Vagina (tissue), 2 donors: Measurements from ENCODE around the gene BCKDHA. TPM values are rescaled to one million over a fixed set of nuclear protein-coding genes. Genes with fewer than 3 reads are reported as not detected.
"Not testable (repeated sequence)": the region's sequence is repeated elsewhere in the genome, so short reads cannot be mapped to it uniquely, and the experiment has no call there.

ENCODE experiments used
- DNase-seq, 2 donors: peaks; one replicate each; pipeline ENCODE4 v3.0.0-alpha.2; 2017; ENCODE audit errors: extremely low spot score in 2 of 2
- H3K27ac ChIP-seq: fragments of 200-600 bp; sonication (generic); one replicate; pipeline ENCODE4 v1.5.1; 2019
- H3K27me3 ChIP-seq: fragments of 200-600 bp; sonication (generic); one replicate; pipeline ENCODE4 v1.5.1; 2019
- H3K36me3 ChIP-seq, 2 donors: fragments of 200-600 bp; sonication (generic); one replicate each; pipeline ENCODE4 v1.5.1; 2017 to 2019
- H3K4me1 ChIP-seq: fragments of 200-600 bp; sonication (generic); one replicate; pipeline ENCODE4 v1.5.1; 2019
- H3K4me3 ChIP-seq, 2 donors: fragments of 200-600 bp; sonication (generic); 1 replicate in 1 of 2; 2 replicates in 1 of 2; pipeline ENCODE4 v1.5.1; 2016 to 2019
- H3K9me3 ChIP-seq: fragments of 200-600 bp; sonication (generic); one replicate; pipeline ENCODE4 v1.5.1; 2019
- CTCF ChIP-seq, 3 experiments: fragments of 450-650 bp in 2 of 3; fragments of 200-600 bp in 1 of 3; sonication (generic) in 1 of 3; IDR thresholded peaks; one replicate each; pipeline ENCODE4 v1.5.1; 2017 to 2019; ENCODE audit warnings: antibody characterized with exemption in 3 of 3, mild to moderate bottlenecking in 2 of 3, moderate library complexity in 2 of 3
- POLR2A ChIP-seq, 2 donors: fragments of 450-650 bp; IDR thresholded peaks; one replicate each; pipeline ENCODE4 v1.6.1; 2017; ENCODE audit warnings: antibody characterized with exemption in 2 of 2, mild to moderate bottlenecking in 2 of 2, moderate library complexity in 2 of 2
- POLR2AphosphoS5 ChIP-seq, 2 donors: sonication (generic); formaldehyde crosslinking; IDR thresholded peaks; one replicate each; pipeline ENCODE4 v1.9.0; 2017; ENCODE audit warnings: antibody characterized with exemption in 2 of 2, mild to moderate bottlenecking in 2 of 2, low read depth in 1 of 2; ENCODE audit not compliant: insufficient read depth in 1 of 2
- intact Hi-C: fragments of 100-400 bp; cut with DNase I; formaldehyde crosslinking; loops from one replicate; pipeline ENCODE4 v1.15.1; 2023
- total RNA-seq: library from RNA; depleted of rRNA; stranded (reverse); fragments of >200 nt; gene quantifications from one replicate; pipeline ENCODE4 v1.2.3, GENCODE V29; 2016

BCKDHA gene
- total RNA-seq, 1 donor from 2014 or later: 68.5 TPM

- Histone ChIP-seq H3K9me3 (no peaks in the 10 kb centered on the region), H3K27ac (peak overlapping the region; percentile 90), H3K36me3 (peaks cover 0 to 38% of the 10 kb centered on the region in 2 donors), H3K27me3 (no peaks in the 10 kb centered on the region), H3K4me3 (peak overlapping the region; percentile 54 to 61), H3K4me1 (peaks cover 46% of the 10 kb centered on the region)
- intact Hi-C loops: no loop called here
- no peak for TF ChIP-seq POLR2AphosphoS5 (IDR thresholded peaks at IDR 0.05; ENCODE audit: insufficient read depth in 1 of 2, low read depth in 1 of 2)
- TF ChIP-seq CTCF (IDR thresholded peaks at IDR 0.05): no peak
- no peak for TF ChIP-seq POLR2A (IDR thresholded peaks at IDR 0.05)
- DNase-seq: no peak
These were observed 30.9 kb downstream of the BCKDHA start for GRCh38 chr19:41428481-41428859.

- no peak for DNase-seq
- no peak overlapping the region for H3K4me3 ChIP-seq
- peaks cover 0 to 21% of the 10 kb centered on the region in 2 donors for H3K36me3 ChIP-seq
- intact Hi-C loops: no loop called here
- H3K27ac ChIP-seq: no peak overlapping the region
- H3K4me1 ChIP-seq: peaks cover 30% of the 10 kb centered on the region
- TF ChIP-seq POLR2A (IDR thresholded peaks at IDR 0.05) (no peak), CTCF (IDR thresholded peaks at IDR 0.05) (no peak), POLR2AphosphoS5 (IDR thresholded peaks at IDR 0.05; ENCODE audit: insufficient read depth in 1 of 2, low read depth in 1 of 2) (no peak)
- H3K27me3 ChIP-seq: no peaks in the 10 kb centered on the region
- no peaks in the 10 kb centered on the region for H3K9me3 ChIP-seq
These were observed 33.3 kb downstream of the BCKDHA start for GRCh38 chr19:41430922-41431321.

- intact Hi-C loops: no loop called here
- Histone ChIP-seq H3K9me3 (no peaks in the 10 kb centered on the region), H3K27ac (no peak overlapping the region), H3K4me1 (peaks cover 22% of the 10 kb centered on the region), H3K36me3 (peaks cover 0 to 21% of the 10 kb centered on the region in 2 donors), H3K27me3 (no peaks in the 10 kb centered on the region), H3K4me3 (no peak overlapping the region)
- TF ChIP-seq POLR2A (IDR thresholded peaks at IDR 0.05) (no peak), CTCF (IDR thresholded peaks at IDR 0.05) (peak in 1 of 3 experiments; percentile 10)
- no peak for DNase-seq
These were observed 34.1 kb downstream of the BCKDHA start for GRCh38 chr19:41431426-41432386.

GRCh38 chr19:41433171-41433570 lies 35.6 kb downstream of the BCKDHA start:
- no peaks in the 10 kb centered on the region for H3K27me3 ChIP-seq
- H3K4me1 ChIP-seq: peaks cover 12% of the 10 kb centered on the region
- DNase-seq: no peak
- no peak overlapping the region for H3K4me3 ChIP-seq
- intact Hi-C loops: no loop called here
- no peak overlapping the region for H3K27ac ChIP-seq
- H3K36me3 ChIP-seq: peaks cover 0 to 21% of the 10 kb centered on the region in 2 donors
- TF ChIP-seq POLR2AphosphoS5 (IDR thresholded peaks at IDR 0.05; ENCODE audit: insufficient read depth in 1 of 2, low read depth in 1 of 2) (no peak), CTCF (IDR thresholded peaks at IDR 0.05) (no peak), POLR2A (IDR thresholded peaks at IDR 0.05) (no peak)
- no peaks in the 10 kb centered on the region for H3K9me3 ChIP-seq

- DNase-seq: no peak
- intact Hi-C loops: no loop called here
- Histone ChIP-seq H3K4me3 (no peak overlapping the region), H3K27ac (no peak overlapping the region), H3K9me3 (no peaks in the 10 kb centered on the region), H3K27me3 (no peaks in the 10 kb centered on the region), H3K4me1 (peaks cover 14% of the 10 kb centered on the region), H3K36me3 (peaks cover 0 to 21% of the 10 kb centered on the region in 2 donors)
- TF ChIP-seq CTCF (IDR thresholded peaks at IDR 0.05) (no peak), POLR2A (IDR thresholded peaks at IDR 0.05) (no peak), POLR2AphosphoS5 (IDR thresholded peaks at IDR 0.05; ENCODE audit: insufficient read depth in 1 of 2, low read depth in 1 of 2) (no peak)
These were observed 36.8 kb downstream of the BCKDHA start for GRCh38 chr19:41434450-41434849.

- intact Hi-C loops, DNase-seq, H3K4me3 ChIP-seq, H3K9me3 ChIP-seq, H3K27ac ChIP-seq, H3K27me3 ChIP-seq: not testable (repeated sequence)
- Histone ChIP-seq H3K36me3 (peaks cover 0 to 21% of the 10 kb centered on the region in 2 donors), H3K4me1 (peaks cover 20% of the 10 kb centered on the region)
These were observed 37.8 kb downstream of the BCKDHA start for GRCh38 chr19:41435376-41435775.
